ENCODE measurements around the gene PRSS22.

Gene PRSS22

DNA sequence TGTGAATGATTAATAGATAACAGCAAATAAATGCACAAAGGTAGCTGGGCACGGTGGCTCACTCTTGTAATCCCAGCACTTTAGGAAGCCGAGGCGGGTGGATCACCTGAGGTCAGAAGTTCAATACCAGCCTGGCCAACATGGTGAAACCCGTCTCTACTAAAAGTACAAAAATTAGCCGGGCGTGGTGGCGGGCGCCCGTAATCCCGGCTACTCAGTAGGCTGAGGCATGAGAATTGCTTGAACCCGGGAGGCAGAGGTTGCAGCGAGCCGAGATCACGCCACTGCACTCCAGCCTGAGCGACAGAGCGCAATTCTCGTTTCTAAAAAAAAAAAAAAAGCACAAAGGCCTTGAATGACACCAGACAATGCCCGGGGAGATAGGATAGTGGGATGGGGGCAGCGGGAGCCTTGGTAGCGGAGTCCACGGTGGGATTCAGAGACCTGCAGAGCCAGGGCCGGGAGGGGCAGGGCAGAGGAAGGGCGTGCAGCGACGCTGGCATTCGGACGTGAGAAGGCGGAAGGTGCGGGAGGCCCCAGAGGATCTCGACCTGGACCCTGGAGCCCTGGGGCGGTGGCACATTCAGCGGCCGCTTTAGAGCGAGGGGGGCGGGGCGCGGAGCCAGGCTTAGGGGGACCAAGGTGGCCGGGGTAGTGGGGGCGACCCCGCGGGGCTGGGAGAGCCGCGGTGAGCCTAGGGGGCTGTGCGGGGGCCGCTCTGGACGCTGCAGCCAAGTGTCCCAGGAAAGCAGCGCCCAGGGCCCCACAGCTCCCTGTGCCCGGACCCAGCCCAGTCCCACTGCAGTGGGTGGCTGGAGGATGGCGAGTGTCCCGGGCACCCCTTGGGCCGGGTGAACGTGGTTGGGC is 24.0 kb upstream of the PRSS22 start:
- DNase-seq (ENCODE audit: low read depth): no peak

DNA sequence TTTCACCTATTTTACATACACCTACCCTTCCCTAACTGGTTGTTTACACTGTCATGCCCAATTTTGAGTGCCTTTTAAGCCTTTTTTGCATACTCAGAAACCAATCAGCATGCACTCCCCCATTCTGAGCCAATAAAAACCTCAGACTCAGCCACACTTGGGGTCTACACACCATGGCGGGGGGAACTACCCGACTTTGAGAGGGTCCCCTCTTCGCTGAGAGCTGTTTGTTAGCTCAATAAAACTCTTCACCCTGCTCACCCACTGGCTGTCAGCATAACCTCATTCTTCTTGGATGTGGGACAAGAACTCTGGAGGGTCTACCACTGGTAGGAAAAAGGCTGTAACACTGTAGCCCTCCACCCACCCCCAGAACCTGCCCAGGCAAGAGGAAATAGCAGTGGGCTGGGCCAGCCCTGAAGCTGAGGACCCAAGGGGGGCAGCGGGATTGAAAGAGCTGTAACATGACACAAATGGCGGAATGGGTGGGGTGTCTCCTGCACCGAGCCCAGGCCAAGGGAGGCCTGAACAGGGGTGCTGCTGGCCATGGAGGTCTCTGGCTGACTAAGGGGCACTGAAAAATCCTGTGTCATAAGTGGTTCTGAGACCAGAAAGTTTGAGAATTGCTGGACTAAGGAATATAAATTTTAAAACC is 22.0 kb upstream of the PRSS22 start:
- no peak for DNase-seq (ENCODE audit: low read depth)

DNA sequence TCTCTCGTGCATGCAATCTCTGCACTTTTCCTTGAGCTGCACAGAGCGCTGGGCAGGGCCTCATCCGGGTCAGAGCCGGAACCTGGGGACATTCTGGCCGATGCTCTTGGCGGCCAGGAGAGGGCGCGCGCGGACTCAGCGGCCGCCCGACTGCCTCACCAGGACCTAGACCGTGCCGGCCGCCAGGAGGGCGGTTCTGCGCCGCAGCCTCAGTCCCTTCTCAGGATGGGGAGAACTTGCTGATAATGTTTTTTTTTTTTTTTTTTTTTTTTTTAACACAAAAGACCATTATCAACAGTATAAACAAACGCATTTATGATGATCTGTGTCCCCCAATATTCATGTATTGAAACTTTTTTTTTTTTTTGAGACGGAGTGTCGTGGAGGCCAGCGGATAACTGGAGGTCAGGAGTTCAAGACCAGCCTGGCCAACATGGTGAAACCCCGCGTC is 17.0 kb upstream of the PRSS22 start:
- peak; percentile 27 for DNase-seq (ENCODE audit: low read depth)

DNA sequence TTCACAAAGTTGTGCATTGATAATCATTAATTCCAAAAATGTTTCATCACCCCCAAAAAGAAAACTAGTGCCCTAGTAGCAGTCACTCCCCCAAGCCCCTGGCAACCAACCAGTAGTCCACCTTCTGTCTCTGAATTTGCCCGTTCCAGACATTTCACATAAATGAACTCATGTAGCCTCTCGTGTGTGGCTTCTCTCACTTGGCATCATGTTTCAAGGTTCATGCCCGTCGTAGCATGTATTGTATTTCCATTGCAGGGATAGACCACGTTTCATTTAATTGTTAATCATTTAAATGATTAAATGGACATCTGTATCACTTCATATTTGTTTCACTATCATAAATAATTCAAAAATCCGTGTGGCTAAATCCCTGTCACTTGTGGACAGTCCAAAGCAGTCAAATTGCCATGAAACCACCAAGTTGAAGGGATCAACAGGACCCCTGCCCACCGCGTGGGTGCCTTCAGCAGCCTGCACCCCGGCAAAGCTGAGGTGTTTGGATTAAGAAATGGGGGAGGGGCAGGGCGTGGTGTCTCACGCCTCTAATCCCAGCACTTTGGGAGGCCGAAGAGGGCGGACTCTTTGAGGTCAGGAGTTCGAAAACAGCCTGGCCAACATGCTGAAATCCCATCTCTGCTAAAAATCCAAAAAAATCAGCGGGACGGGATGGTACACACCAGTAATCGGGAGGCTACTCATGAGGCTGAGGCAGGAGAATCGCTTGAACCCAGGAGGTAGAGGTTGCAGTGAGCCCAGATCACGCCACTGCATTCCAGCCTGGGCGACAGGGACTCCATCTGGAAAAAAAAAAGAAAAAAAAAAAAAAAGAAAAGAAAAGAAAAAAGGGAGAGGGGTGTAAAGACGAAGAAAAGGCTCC is 16.3 kb upstream of the PRSS22 start:
- DNase-seq (ENCODE audit: low read depth): no peak

DNA sequence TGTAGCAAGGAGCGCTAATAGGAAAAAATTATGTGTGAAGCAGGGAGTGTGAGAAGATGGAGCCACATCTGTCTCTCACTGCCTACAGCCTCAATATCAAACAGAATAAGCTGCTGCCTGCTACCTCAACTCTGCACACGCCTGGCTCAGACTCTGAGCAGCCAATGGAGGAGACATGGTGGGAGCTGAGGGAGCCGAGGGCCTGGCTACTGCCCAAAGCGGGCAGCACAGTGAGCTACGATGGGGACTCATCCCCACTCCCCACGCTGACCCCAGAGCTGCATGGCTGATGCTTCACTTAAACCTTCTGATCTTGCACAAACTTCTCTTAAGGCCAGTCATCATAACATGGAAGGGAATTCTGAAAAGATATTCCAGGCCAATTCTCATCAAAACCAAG is 14.0 kb upstream of the PRSS22 start:
- no peak for DNase-seq (ENCODE audit: low read depth)

DNA sequence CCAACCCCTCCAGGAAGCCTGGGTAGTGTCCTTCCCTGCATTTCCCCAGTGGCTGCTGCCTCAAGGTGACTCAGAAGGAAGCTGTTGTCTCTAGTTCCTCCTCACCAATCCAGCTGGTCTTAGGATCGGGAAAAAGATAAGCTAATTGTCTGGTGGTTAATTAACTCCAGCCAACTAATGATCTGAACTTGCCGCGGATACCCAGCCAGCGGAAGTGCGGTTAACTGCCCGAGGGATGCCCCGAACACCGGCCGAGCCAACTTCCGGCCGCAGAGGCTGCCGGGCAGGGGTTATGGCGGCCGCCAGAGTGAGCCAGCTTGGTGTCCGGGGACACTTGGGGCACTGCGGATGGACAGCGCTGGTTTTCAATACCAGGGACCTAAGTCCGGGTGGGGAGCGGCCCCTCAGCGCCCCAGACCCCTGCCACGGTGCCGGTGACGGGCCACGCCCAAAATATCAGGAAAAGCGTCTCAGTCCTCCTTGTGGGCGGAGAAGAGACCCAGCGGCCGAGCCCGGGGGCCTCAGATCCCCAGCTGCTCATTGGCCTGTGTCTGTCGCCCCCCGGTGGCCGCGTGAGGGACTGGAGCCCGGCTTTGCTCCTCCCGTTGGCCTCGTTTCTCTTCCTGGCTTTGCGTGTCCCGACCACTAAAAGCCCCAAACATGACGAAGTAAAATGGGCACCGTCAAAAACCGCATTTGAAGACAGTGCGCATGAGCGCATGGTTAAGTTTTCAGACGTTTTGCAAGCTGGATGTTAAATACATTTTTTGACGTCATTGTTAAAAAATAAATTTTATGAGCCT is 10.2 kb upstream of the PRSS22 start:
- DNase-seq (ENCODE audit: low read depth): peak; percentile 94

DNA sequence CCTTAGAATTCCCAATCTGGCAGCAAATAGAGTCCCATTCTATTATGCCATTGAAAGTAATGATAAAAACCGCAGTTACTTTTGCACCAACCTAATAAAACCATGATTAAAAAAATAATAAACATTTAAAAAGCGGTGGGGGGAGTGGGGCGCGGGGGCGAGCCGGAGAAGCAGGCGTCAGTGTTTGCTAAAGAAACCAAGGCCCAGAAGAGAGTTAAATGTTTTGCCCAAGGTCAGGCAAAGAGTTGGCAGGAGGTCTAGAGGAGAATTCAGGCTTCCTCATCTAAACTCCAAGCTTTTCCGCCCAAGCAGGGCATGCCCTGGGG is 9.7 kb upstream of the PRSS22 start:
- no peak for DNase-seq (ENCODE audit: low read depth)

DNA sequence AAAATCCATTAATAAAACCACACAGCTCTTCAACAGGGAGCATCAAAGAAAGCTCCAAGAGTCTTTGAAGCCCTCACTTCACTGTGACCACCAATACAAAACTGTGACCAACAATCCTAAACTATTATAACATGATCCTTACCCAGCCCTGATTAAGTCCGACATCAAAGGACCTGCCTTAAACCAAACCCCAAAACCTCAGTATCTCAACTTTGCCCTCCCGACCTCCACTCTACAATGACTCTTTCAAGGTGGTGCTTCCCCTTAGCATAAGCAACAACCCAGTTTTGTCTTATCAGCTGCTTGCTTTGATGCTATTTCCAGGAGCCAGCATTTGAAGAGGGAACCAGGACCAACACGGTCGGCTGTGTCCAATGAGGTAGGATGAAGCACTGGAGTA is 8.5 kb upstream of the PRSS22 start:
- no peak for DNase-seq (ENCODE audit: low read depth)

DNA sequence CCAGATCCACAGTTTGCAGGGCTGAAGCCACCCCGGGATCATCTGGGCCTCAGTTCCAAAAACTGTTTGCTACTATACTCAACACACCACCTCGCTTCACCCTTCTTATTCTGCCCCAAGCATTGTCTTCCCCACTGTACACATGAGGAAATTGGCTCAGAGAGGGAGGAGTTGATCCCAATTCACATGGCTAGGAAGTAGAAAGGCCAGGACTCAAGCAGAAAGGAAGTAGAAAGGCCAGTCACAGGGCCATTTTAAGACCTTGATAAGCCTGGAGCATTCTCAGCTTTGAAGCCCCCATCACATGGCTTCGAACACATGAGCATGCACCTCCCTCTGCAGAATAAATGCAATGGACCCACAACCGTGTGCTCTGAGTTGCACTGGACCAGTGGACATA is 7.7 kb upstream of the PRSS22 start:
- no peak for DNase-seq (ENCODE audit: low read depth)

DNA sequence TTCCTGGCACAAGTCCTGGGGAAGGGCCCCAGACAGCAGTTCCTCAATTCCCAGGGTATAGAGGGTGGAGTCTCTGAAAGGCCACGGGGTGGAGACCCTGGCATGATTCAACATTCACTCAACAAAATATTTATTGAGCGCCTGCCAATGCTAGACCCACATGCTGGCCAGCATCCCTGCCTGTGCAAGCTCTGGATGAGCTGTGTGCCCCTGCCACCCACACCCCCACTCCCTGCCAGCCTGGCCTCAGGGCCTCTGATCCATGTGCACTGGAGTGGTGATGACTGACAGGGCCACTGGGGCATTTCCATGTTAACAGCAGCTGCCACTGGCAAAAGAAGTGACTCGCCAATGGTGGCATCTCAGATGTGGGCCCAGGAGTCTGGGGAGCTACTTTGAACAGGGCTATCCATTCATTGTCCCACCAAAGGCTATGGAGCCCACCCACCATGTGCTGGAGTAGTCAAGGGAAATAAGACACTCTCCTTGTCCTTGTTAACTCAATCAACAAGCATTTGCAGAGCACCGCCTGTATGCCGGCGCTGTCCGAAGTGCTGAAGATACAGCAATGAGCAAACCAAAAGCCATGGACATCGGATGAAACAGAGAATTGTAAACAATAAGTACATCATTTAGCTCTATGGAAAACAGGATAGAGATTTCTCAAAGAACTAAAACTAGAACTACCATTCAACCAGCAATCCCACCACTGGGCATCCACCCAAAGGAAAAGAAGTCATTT is 3.0 kb upstream of the PRSS22 start:
- DNase-seq (ENCODE audit: low read depth): no peak

DNA sequence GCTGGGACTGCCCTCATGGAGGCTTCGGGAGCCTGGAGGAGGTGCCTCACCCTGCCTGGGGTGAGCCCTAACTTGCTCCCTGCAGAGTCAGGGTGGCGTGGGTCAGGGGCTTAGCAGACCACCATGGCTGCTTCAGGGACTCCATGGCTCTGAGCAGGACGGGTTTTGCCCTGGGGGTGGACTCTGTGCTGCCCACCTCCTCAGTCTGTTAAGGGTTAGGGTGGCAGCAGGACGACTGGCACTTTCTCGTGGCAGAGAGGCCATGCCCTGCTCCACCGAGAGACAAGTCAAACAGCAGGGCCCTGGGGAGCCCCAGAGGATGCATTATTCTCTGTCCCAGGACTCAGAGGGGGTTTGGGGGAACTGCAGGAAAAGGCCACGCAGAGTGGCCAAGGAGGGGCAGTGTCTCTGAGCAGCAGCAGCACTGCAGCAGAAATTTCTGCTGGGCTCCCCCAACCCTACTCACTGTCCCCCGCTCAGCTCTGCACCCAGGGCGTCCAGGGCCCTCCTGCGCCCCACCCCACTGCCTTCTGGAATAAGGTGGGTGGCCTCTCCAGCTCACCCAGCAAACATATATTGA is 1.8 kb upstream of the PRSS22 start:
- DNase-seq (ENCODE audit: low read depth): no peak

DNA sequence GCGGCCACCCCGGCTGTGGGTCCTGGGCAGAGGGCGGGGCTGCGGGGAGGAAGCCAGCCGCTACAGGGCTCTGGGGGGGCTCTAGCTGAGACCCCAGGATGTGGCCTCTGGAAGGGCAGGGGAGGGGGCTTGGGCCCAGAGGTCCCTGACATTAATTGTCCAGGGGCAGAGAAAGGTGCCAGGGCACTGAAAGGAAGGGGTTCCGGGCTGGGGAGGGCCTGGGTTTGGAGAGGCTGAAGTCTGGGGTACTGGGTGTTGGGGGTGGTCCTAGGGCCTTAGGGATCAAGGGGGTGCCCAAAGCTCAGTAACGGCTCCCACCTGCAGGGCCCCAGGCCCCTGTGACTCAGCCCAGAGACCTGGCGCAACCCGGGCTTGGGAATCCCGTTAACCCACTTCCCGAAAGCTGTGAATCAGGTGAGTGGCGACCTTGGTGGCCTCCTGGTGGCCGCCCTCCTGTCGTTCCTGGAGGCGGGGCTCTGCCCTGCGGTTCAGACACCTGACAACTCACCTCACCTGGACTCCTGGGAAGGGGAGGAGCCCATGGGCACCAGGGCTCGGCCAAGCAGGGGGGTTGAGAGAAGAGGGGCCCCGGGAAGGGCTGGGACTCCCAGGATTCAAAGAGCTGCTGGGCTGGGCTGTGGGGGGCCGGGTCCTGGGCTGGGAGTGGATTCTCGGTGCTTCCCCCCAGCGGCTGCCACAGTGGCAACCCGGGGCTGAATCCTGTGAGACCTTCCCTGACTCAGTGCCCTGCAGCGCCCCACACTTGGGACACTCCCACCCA is 465 bp upstream of the PRSS22 start:
- no peak for DNase-seq (ENCODE audit: low read depth)

DNA sequence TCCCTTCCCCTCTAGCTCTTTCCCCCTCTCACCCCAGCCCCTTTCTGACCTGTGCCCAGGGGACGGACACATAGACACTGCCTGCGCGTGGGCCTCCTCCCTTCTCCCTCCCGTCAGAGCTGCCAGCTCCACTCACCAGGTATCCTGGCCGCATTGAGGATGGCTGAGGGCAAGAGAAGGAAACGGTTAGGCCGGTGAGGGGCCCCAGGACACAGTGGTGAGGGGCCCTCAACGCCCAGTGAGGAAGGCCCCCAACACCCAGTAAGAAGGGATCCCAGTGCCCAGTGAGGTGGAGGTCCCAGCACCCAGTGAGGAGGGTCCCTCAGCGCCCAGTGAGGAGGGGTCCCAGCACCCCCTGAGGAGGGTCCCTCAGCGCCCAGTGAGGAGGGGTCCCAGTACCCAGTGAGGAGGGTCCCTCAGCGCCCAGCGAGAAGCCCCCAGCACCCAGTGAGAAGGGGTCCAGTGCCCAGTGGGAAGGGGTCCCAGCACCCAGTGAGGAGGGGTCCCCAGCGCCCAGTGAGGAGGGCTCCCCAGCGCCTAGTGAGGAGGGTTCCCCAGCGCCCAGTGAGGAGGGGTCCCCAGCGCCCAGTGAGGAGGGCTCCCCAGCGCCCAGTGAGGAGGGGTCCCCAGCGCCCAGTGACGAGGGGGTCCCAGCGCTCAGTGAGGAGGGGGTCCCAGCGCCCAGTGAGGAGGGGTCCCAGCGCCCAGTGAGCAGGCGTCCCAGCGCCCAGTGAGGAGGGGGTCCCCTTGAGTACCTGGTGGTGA is 1.1 kb downstream of the PRSS22 start:
- no peak for DNase-seq (ENCODE audit: low read depth)

DNA sequence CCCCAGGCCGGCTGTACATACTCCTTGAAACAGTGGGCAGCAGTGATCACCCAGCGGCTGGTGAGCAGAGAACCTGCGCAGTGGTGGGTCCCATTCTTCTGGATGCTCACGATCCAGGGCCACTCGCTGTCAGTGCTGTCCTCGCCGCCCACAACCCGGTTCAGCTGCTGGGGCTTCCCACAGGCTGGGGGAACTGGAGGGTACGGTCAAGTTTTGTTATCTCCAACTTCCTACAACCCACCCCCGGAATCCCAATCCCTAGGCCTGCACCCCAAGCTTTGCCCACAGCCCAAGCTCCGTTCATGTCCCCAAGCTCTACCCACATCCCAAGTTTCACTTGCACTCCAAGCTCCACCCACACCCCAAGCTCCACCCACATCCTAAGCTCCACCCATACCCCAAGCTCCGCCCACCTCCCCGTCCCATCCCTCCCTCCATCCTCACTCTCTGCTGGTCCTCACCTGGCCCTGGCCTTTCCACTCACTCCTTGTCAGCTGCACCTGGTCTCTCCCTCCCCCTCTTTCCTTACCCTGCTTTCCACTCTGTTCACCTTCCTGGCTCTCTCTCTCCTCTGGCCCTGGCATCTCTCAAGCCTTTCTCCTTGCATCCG is 1.8 kb downstream of the PRSS22 start:
- no peak for DNase-seq (ENCODE audit: low read depth)

DNA sequence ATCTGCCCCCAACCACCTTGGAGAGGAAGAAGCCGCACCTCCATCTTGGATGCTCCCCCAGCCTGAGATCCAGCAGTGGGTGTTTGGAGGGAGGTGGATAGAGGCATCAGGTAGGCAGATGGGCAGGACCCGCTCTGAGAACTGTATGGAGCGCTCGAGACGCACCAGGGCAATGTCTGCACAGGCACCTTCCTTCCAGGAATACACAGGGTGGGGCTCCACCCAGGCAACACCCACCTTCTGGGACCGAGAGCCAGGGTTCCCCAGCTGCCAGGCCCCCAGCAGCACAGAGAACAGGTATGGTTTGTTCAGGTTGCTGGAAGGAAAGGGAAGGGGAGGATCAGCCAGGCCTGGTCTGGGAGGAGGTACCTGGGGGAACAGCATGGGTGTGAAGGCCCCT is 2.4 kb downstream of the PRSS22 start:
- no peak for DNase-seq (ENCODE audit: low read depth)

DNA sequence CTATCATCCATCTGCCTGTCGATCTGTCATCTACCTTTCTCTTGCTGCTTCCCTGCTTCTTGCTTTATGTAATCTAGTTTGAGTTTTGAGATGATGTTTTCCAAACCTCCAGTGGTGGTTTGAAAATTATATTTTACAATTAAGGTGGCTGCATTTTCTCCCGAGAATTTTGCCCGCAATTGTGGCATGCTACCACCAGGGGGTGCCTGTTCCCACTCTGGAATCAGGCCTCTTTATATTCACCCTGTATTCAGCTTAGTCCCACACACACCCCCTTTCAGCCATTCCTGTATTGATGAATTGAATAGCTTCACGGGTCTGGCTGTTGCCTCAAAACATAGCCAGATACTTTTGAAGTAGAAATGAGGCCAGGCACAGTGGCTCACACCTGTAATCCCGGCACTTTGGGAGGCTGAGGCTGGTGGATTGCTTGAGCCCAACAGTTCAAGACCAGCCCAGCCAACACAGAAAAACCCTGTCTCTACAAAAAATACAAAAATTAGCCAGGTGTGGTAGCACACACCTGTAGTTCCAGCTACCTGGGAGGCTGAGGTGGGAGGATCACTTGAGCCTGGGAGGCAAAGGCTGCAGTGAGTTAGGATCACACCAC is 3.2 kb downstream of the PRSS22 start:
- DNase-seq (ENCODE audit: low read depth): no peak

DNA sequence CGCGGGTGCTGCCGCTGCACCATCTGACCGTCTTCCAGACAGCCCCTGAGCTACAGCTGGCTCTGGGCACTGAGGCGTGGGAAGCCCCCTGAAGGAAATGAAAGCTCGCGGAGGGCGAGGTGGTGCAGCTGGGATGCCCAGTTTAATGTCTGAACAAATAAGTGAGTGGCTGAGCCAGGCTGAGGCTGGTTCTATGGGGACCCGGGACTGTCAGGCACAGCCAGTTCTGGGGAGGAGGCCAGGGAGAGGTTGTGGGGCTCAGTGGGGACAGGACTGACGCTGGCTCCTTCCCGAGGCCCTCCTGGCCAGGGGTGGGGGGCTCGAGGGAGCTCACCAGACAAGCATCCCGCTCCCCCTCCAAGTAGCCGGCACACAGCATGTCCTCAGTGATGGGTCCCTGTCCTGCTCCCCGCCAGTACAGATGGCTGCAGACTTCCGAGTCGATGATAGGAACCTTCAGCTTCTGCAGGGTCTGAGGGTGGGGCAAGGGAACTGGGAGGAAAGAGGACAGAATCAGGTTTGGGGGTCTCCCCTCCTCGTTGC is 4.4 kb downstream of the PRSS22 start:
- no peak for DNase-seq (ENCODE audit: low read depth)

Data from stimulated activated CD8-positive, alpha-beta memory T cell treated with anti-CD3 and anti-CD28 coated beads, Interleukin-15, amount 100 ng/mL, for 1 hour (primary cell).